SHP77 treated with DMSO at 0.1 percent for 48 hours (cell line): ENCODE data around the gene MON2.
A peak's percentile ranks its signal among the peaks of the same experiment; 100 is the strongest.

Experiments
- DNase-seq: peaks from one replicate; lab custom pipeline; 2025; lab: John Stamatoyannopoulos, UW

MON2 gene

GRCh38 chr12:62613081-62613480 lies 146.5 kb downstream of the MON2 start:
- no peak for DNase-seq

DNA sequence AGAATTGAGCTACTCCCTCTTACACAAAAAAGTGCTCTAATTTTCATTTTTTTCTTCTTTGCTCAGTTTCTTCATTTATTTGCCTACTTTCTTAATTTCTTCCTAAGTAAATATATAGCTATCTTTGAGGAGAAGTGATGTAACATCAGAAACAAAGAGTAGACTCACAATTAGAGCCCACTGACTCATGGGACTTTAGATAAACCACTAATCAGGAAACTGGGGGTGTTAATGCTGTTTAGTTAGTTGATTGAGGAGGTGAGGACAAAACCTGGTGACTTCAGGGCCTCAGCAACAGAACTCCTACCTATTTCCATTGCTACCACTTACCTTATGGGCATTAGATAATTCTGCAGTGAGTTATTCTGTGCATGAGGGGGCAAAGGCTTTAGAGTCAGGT lies 151.7 kb downstream of the MON2 start:
- DNase-seq, result no peak

DNA sequence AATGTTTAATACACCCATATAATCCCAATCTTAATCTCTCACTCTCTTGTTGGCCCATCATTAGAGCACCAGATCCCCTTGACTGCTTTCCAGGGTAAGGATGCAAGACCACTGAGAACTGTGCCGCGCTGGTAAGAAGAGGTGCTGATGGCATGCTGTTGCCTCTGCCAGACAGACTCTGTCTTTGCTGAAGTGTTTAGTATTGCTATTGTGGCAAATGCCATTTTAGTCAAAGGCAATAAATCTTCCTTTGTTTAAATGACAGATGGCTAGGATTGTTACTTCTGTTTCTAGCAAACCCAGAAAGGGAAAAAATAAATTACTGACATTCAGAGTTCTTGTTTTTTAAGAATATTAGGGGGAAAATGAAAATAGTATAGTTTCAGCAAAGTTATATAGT lies 152.3 kb downstream of the MON2 start:
- peak; percentile 57 for DNase-seq

- DNase-seq, result peak; percentile 82
These were observed 154.5 kb downstream of the MON2 start for GRCh38 chr12:62621101-62621638.

DNA sequence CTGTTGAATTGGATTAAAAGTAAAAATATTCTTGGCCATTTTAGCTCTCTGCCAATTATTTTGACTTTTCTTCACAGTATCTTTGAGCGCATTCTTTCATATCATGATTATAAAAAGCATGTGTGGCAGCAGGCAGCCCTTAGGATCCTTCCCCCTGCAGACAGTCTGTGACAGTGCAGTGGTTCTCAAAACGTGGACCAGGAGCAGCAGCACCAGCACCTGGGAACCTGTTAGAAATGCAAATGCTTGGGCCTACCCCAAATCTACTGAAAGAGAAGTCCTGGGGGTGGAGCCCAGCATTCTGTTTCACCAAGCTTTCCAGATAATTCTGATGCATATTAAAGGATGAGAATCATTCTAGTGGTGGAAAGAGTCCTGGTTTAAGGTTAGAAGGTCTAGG lies 155.6 kb downstream of the MON2 start:
- no peak for DNase-seq

DNA sequence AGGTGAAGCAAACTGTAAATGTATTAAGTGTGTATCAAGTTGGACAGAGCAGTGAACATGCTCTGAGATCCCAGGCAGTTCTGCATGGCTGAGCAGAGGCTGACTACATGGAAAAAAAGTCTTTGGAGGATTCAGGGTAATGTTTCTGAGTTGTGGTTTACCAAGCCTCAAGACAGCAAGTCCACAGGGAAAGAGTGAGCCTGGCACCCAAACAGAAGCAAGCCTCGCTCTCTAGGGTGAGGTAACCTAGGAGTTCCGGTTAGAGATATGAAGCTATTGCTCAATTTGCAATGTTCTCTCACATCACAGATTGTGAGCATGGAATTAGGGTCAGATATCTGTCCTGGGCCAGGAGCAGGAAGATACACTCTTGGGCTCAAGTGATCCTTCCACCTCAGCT lies 158.6 kb downstream of the MON2 start:
- no peak for DNase-seq

DNA sequence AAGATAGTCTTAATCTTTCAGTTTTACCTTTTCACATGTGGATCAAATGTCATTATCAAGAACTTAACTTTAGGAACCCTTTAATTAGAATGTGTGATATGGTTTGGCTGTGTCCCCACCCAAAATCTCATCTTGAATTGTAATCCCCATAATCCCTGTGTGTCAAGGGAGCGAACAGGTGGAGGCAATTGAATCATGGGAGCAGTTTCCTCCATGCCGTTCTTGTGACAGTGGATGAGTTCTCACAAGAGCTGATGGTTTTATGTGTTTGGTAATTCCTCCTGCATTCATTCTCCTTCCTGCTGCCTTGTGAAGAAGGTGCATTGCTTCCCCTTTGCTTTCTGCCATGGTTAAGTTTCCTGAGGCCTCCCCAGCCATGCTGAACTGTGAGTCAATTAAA lies 160.6 kb downstream of the MON2 start:
- no peak for DNase-seq

- no peak for DNase-seq
These were observed 162.8 kb downstream of the MON2 start for GRCh38 chr12:62629413-62629812.

GRCh38 chr12:62629971-62630739 lies 163.5 kb downstream of the MON2 start:
- no peak for DNase-seq

- no peak for DNase-seq
These were observed 165.1 kb downstream of the MON2 start for GRCh38 chr12:62631471-62632410.

GRCh38 chr12:62632411-62632918 lies 165.8 kb downstream of the MON2 start:
- no peak for DNase-seq

- DNase-seq, result no peak
These were observed 169.0 kb downstream of the MON2 start for GRCh38 chr12:62635649-62636048.

DNA sequence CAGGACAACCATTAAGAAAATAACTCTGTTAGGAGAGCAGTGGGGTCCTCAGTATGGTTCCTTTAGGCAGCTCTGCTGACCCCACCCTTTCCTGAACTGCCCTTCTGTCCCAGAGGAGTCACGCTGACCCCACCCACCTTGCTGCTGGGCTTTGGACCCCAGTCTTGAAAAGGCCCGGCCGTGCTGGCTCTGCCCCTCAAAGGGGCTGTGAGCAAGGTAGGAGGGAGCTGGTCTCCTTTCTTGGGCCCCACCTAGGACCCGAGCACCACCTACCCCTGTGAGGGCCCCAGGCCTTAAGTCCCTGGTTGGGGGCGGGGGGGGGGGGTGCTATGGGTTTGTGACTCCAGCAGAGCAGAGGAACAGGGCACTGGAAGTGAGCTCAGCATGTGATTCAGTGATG lies 171.1 kb downstream of the MON2 start:
- DNase-seq, result no peak

DNA sequence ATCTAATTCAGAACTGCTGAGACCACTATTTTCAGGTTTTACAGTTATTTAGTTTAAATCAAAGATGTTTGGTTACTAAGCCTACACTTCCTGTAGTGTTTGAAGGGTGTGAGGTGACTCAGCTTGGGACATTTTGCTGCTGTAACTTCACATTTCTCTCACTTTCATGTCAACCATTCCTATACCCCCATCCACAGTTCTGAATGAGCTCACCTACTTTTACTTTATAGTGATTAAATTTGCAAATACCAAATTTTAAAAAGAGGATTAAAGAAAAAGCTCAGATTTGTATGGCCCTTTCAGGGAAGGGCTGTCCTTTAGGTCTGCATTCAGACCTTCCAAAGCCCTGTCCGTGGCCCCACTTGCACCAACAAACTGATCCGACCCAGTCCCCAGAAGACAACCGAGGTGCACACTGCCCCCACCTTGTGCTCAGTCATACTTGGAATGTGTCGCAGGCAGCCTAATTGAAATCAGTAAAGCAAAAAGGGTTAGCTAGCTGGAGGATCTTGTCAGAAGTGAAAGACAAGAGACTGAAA lies 174.4 kb downstream of the MON2 start:
- no peak for DNase-seq

DNA sequence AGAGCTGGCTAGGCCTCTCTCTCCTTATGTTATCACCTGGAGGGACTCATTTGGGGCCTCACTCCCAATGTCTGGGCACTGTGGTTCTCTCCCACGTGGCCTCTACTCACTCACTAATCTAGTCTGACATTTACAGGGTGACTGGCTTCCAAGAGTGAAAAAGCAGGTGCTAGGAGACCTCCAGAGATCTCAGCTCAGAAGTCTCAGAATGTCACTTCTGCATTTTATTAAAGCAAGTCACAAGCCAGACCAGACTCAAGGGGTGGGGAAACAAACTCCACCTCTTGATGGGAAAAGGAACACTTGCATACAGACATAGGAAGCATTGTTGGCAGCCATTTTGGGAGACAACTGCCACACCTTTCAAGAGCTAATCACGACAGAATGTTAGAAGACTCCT lies 175.9 kb downstream of the MON2 start:
- no peak for DNase-seq

DNA sequence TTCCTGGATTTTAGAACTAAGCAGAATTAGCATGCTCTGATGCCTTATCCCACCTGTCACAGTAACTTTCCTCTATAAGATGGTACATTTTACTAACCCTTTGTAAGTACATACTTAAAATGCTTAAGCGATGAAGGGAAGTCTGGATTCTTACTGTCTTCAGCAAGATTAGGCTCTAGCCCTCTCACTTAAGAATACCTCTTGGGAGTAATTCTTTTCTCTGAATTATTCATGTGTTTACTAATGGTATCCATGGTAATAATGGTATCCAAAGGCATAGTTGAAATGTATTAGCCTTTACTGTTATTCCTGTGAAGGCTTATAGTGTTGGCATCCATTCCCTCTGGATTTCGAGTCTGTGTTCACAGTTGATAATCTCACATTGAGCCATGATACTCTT lies 176.9 kb downstream of the MON2 start:
- no peak for DNase-seq

DNA sequence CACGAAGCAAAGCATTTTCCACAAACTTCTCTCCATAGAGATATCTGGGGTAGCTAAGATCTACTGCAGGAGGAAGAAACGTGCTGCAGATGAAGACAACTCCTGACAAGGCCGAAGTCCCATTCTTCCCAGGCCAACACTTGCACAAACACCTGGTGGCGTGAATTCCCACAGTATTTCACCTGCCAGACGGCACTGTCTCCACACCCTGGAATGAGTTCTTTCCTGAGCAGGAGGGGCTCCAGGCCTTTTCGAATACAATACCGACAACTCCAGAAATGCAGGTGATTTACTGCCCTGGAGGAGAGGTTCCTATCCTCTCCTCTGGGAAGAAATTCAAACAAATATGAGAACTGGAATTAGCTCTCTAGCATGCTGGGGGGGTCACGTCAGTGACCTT lies 179.9 kb downstream of the MON2 start:
- DNase-seq, result no peak

DNA sequence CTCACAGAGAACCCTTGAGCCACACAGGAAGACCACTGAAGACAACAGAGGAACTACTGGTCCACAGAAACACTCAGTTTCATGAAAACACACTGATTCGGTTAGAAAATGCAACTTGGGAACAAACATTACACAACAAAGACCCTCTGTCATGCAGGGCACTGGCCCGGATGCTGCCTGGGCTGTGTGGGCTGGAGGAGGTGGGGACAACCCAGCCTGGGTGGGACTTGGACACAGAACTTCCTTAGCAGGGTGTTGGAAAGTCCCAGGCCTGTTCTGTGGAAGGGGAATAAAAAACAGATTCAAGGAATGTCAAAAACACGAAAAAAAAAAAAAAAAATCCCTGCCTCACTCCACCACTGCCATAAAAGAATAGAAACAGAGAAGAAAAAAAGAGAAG lies 181.0 kb downstream of the MON2 start:
- DNase-seq, result no peak

- no peak for DNase-seq
These were observed 182.9 kb downstream of the MON2 start for GRCh38 chr12:62649412-62650138.
